SKM-1 (cell line): ENCODE data around the gene SLC10A7.

Experiments
- DNase-seq: peaks from one replicate; lab custom pipeline; 2025; ENCODE audit not compliant: unreplicated experiment; lab: John Stamatoyannopoulos, UW

The SLC10A7 gene

DNA sequence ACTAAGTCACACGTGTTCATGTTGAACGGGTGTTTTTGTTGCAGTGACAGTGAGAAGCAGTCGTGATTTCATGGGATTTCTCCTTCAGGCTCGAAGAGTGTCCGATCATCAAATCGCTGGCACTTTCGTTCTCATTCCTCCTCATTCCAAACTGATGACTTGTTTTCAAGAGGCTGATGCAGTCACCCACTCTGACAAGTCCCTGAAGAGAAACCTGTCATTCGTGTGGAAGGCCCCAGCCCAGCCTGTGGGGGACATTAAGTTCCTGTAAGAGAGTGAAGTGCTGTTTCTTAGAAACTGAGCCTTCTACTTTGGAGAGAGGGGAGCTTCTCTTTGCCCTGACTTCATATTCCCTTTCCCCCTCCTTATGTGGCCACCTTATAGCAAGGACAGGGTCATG lies 299.4 kb downstream of the SLC10A7 start:
- DNase-seq = no peak

DNA sequence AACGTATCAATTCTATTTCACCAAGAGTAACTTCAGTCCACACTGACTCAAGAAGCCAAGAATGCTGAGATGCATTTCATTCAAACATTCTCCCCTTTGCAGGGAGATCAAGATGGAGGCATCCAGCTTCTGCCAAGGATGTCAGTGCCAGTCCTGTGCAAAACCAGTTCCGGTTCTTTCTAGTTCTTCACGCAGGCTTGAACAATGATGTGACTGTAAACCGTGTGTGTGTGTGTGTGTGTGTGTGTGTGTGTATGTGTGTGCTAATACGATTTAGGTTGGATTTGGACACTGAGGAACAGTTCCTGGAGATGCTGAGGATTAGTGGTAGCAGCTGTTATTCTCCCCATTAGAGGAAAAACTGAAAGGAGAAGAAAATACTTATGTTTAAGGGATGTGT lies 307.5 kb downstream of the SLC10A7 start, which contains the start of gene REELD1:
REELD1 (plus strand) TSS at position 301 of the 400 bp plus-strand sequence. CDS start 2,415 bp downstream, outside the sequence.
- DNase-seq = no peak

DNA sequence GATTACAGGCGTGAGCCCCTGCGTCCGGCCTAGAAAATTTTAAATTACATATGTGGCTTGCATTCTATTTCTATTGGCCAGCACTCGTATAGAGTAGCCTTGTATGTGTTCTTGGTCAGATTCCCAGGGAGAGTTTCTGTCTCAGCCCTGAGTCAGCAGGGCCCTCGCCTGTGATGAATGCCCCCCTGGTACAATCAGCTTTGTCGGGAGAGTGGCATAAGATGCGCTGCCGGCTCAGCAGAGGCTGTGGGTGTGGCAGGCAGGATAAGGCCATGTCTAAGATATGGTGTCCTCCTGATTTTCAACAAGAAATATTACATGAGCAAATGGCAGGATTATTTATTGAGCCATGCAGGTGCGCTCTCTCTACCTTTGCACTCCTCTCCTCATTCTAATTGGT lies 309.0 kb downstream of the SLC10A7 start:
- DNase-seq = no peak

DNA sequence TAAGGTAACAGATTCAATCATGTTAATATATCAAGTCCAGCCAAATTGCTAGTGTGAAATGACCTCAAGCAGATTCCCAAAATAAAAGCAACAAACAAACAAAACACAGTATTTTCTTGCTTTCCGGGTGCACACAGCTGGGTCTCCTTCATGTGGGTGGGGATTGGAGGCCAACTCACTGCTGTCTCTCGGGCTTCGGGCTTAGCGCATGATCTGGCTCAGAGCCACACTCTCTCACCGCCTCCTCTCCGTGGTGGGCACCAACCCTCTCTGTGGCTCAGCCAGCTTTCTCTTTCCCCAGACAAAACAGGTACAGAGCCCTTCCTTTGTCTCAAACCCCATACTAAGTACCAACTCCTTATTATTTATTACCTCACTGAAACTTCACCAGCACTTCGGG lies 310.3 kb downstream of the SLC10A7 start:
- DNase-seq = no peak

DNA sequence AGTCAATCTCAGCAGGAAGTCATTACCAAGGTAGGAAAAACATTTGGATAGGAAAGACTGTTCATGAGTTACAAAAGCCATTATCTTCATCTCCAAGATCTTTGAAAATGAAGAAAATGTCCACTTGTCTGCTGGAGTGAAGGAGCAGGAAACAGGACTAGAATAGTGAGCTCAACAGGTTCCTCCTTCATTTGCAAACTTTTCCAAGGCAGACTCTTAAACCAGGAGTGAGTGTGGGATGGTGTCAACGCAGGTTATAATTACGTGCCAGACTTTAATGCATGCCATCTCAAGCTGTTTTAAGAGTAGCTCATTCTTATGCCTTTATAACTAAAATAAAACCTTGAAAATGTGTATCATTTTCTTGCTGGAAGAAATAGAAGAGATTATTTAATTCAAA lies 310.9 kb downstream of the SLC10A7 start:
- DNase-seq = no peak

DNA sequence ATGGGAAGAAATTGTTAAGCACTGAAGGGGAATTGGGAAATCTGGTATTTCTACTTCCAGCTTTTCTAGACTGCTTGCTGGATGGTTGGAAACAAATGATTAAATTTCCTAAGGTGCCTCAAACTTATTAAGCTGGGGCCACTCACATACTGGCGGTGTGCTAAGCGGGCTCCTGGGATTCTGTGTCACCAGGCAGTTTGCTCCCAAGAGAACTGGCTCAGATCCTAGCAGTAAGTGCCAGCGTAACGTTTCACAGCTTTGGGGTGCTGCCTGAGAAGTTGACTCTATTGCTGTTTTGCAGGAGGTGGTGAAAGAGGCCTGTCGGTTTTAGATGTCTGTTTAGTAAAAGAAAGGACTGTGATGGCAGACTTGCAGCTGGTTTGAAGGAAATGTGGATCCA lies 314.3 kb downstream of the SLC10A7 start:
- no peak for DNase-seq
